Esophagus muscularis mucosa (tissue), 4 donors: Measurements from ENCODE around the gene NAV3. TPM values are rescaled to one million over a fixed set of nuclear protein-coding genes. Genes with fewer than 3 reads are reported as not detected.

Source experiments
- DNase-seq: peaks from one replicate; pipeline ENCODE4 v3.0.0-alpha.2; 2017; ENCODE audit errors: extremely low spot score
- H3K27ac ChIP-seq, 4 donors: fragments of 200-600 bp; sonication (generic); replicated peaks in 1 of 4; 1 replicate in 3 of 4; 2 replicates in 1 of 4; pipeline ENCODE4 v1.5.1; 2016 to 2019; ENCODE audit warnings: mild to moderate bottlenecking in 1 of 4
- H3K27me3 ChIP-seq, 4 donors: fragments of 200-600 bp; sonication (generic); one replicate each; pipeline versions ENCODE4 v1.5.1 to v1.6.0; 2016 to 2019
- H3K36me3 ChIP-seq, 4 donors: fragments of 200-600 bp; sonication (generic); one replicate each; pipeline ENCODE4 v1.5.1; 2016 to 2019
- H3K4me1 ChIP-seq, 4 donors: fragments of 200-600 bp; sonication (generic); one replicate each; pipeline ENCODE4 v1.5.1; 2016 to 2019
- H3K4me3 ChIP-seq, 4 donors: fragments of 200-600 bp; sonication (generic); 1 replicate in 2 of 4; 2 replicates in 2 of 4; pipeline ENCODE4 v1.5.1; 2016 to 2019; ENCODE audit warnings: mild to moderate bottlenecking in 4 of 4, moderate library complexity in 1 of 4
- H3K9me3 ChIP-seq, 4 donors: fragments of 200-600 bp; sonication (generic); 1 replicate in 3 of 4; 2 replicates in 1 of 4; pipeline ENCODE4 v1.5.1; 2016 to 2019
- CTCF ChIP-seq, 3 experiments: fragments of 200-600 bp in 2 of 3; fragments of 450-650 bp in 1 of 3; sonication (generic) in 2 of 3; IDR thresholded peaks; one replicate each; pipeline ENCODE4 v1.5.1; 2017 to 2019; ENCODE audit warnings: antibody characterized with exemption in 3 of 3, mild to moderate bottlenecking in 2 of 3, moderate library complexity in 1 of 3
- EP300 ChIP-seq: sonication (generic); formaldehyde crosslinking; IDR thresholded peaks from one replicate; pipeline ENCODE4 v1.6.1; 2017; ENCODE audit warnings: antibody characterized with exemption
- POLR2A ChIP-seq: fragments of 450-650 bp; IDR thresholded peaks from one replicate; pipeline ENCODE4 v1.6.1; 2017; ENCODE audit warnings: antibody characterized with exemption, moderate library complexity, mild to moderate bottlenecking, low read depth
- POLR2AphosphoS5 ChIP-seq, 2 donors: sonication (generic); formaldehyde crosslinking; IDR thresholded peaks; one replicate each; pipeline ENCODE4 v1.6.1; 2017; ENCODE audit warnings: antibody characterized with exemption in 2 of 2
- WGBS: methylation state at CpG from one replicate; pipeline ENCODE4 v1.1.5; 2018; 5-methylcytosine and 5-hydroxymethylcytosine counted together
- intact Hi-C: fragments of 100-400 bp; cut with DNase I; formaldehyde crosslinking; loops from one replicate; pipeline ENCODE4 v1.15.1; 2023
- total RNA-seq, 4 donors: library from RNA; depleted of rRNA; stranded (reverse); fragments of >200 nt; gene quantifications; one replicate each; pipeline versions ENCODE4 v1.1.0 to v1.2.1, GENCODE V29; 2016

The NAV3 gene
- total RNA-seq, 4 donors from 2014 or later: 4.3 to 9.6 (median 5.4) TPM

GRCh38 chr12:78239544-78239943, 408.9 kb downstream of the NAV3 start:
- no peaks in the 10 kb centered on the region for H3K9me3 ChIP-seq
- TF ChIP-seq POLR2A: no peak
- no peak for TF ChIP-seq EP300
- TF ChIP-seq POLR2AphosphoS5 (IDR thresholded peaks at IDR 0.05): no peak
- intact Hi-C loops: no loop called here
- H3K4me1 ChIP-seq: no peaks in the 10 kb centered on the region
- H3K4me3 ChIP-seq: no peak overlapping the region
- H3K27ac ChIP-seq: no peak overlapping the region
- H3K27me3 ChIP-seq: no peaks in the 10 kb centered on the region
- no peak for DNase-seq
- H3K36me3 ChIP-seq: no peaks in the 10 kb centered on the region
- 77% methylated on average over 3 of the region's 3 CpGs for WGBS

GRCh38 chr12:78240827-78241226, 410.1 kb downstream of the NAV3 start:
- no peaks in the 10 kb centered on the region for H3K36me3 ChIP-seq
- TF ChIP-seq POLR2AphosphoS5 (IDR thresholded peaks at IDR 0.05): no peak
- no peak for TF ChIP-seq CTCF (IDR thresholded peaks at IDR 0.05)
- TF ChIP-seq POLR2A: no peak
- no peak for TF ChIP-seq EP300
- H3K27ac ChIP-seq: no peak overlapping the region
- H3K9me3 ChIP-seq: no peaks in the 10 kb centered on the region
- no peak overlapping the region for H3K4me3 ChIP-seq
- 66% methylated on average over 1 of the region's 1 CpG for WGBS
- H3K4me1 ChIP-seq: no peaks in the 10 kb centered on the region
- DNase-seq: no peak
- no peaks in the 10 kb centered on the region for H3K27me3 ChIP-seq
- intact Hi-C loops: no loop called here

GRCh38 chr12:78241446-78241845, 410.8 kb downstream of the NAV3 start:
- 82% methylated on average over 6 of the region's 6 CpGs for WGBS
- Histone ChIP-seq H3K27me3 (no peaks in the 10 kb centered on the region), H3K4me3 (no peak overlapping the region), H3K27ac (no peak overlapping the region), H3K9me3 (no peaks in the 10 kb centered on the region), H3K36me3 (no peaks in the 10 kb centered on the region), H3K4me1 (no peaks in the 10 kb centered on the region)
- intact Hi-C loops: no loop called here
- no peak for TF ChIP-seq POLR2A
- TF ChIP-seq CTCF (IDR thresholded peaks at IDR 0.05): no peak
- TF ChIP-seq POLR2AphosphoS5 (IDR thresholded peaks at IDR 0.05): no peak
- TF ChIP-seq EP300: no peak
- DNase-seq: no peak

- 12% methylated on average over 2 of the region's 2 CpGs for WGBS
- intact Hi-C loops: no loop called here
- DNase-seq: no peak
These were observed 414.3 kb downstream of the NAV3 start for GRCh38 chr12:78244916-78245507.

GRCh38 chr12:78248321-78248720, 417.6 kb downstream of the NAV3 start:
- no peaks in the 10 kb centered on the region for H3K27me3 ChIP-seq
- no peaks in the 10 kb centered on the region for H3K36me3 ChIP-seq
- WGBS: 84% methylated on average over 1 of the region's 1 CpG
- H3K4me3 ChIP-seq: no peak overlapping the region
- TF ChIP-seq CTCF (IDR thresholded peaks at IDR 0.05) (no peak), POLR2AphosphoS5 (IDR thresholded peaks at IDR 0.05) (no peak), EP300 (no peak), POLR2A (no peak)
- no peaks in the 10 kb centered on the region for H3K4me1 ChIP-seq
- no peak overlapping the region for H3K27ac ChIP-seq
- peaks cover 0 to 6% (median 0%) of the 10 kb centered on the region in 4 donors for H3K9me3 ChIP-seq
- intact Hi-C loops: no loop called here
- DNase-seq: no peak

More at GRCh38 chr12:78244916-78245507, 414.3 kb downstream of the NAV3 start:
- H3K9me3 ChIP-seq: no peaks in the 10 kb centered on the region
- H3K27ac ChIP-seq: no peak overlapping the region
- H3K4me3 ChIP-seq: no peak overlapping the region
- no peaks in the 10 kb centered on the region for H3K27me3 ChIP-seq
- no peaks in the 10 kb centered on the region for H3K36me3 ChIP-seq
- TF ChIP-seq EP300 (no peak), POLR2A (no peak), POLR2AphosphoS5 (IDR thresholded peaks at IDR 0.05) (no peak), CTCF (IDR thresholded peaks at IDR 0.05) (no peak)
- H3K4me1 ChIP-seq: no peaks in the 10 kb centered on the region
